PC-9 (cell line): Measurements from ENCODE around the gene RXYLT1. TPM values are rescaled to one million over a fixed set of nuclear protein-coding genes. Genes with fewer than 3 reads are reported as not detected.

ENCODE experiments used
- BruUV-seq: library from RNA; stranded (reverse); fragments of 400-500 nt; replicated peaks from 2 replicates; lab custom pipeline; 2021; lab: Mats Ljungman, UMichigan
- CTCF ChIA-PET: fragments of 300-600 bp; sonication (Branson Sonifier 250); formaldehyde crosslinking; loops from one replicate; lab custom pipeline; 2022; ENCODE audit warnings: antibody characterized with exemption; lab: Charles Lee
- POLR2A ChIA-PET: fragments of 300-600 bp; sonication (Branson Sonifier 250); formaldehyde crosslinking; loops from one replicate; lab custom pipeline; 2022; ENCODE audit warnings: antibody characterized with exemption; ENCODE audit not compliant: unreplicated experiment; lab: Charles Lee
- DNase-seq, 2 experiments: peaks; one replicate each; pipeline versions ENCODE4 v3.0.0 to v3.0.0-alpha.2; 2015 to 2022; ENCODE audit warnings: mixed read lengths in 1 of 2
- H2AFZ ChIP-seq: fragments of 200-600 bp; sonication (generic); 2 replicates; pipeline ENCODE4 v1.8.1; 2017; ENCODE audit warnings: antibody characterized with exemption
- H3F3A ChIP-seq: fragments of 200-600 bp; sonication (generic); 2 replicates; pipeline ENCODE4 v1.8.1; 2017; ENCODE audit warnings: antibody characterized with exemption, mild to moderate bottlenecking, low read depth; ENCODE audit not compliant: insufficient read depth
- H3K27ac ChIP-seq: fragments of 200-600 bp; sonication (generic); 2 replicates; pipeline ENCODE4 v1.6.1; 2016; ENCODE audit warnings: mixed run types
- H3K27me3 ChIP-seq: fragments of 200-600 bp; sonication (generic); 2 replicates; pipeline ENCODE4 v1.6.1; 2016; ENCODE audit warnings: low read depth, mixed run types; ENCODE audit not compliant: insufficient read depth
- H3K36me3 ChIP-seq: fragments of 200-600 bp; sonication (generic); 2 replicates; pipeline ENCODE4 v1.6.1; 2016; ENCODE audit warnings: low read depth, mixed run types
- H3K4me1 ChIP-seq: fragments of 200-600 bp; sonication (generic); replicated peaks from 2 replicates; pipeline ENCODE4 v1.6.1; 2016; ENCODE audit warnings: mixed run types; ENCODE audit not compliant: insufficient read depth
- H3K4me2 ChIP-seq: fragments of 200-600 bp; sonication (generic); 2 replicates; pipeline ENCODE4 v1.6.1; 2017; ENCODE audit warnings: mixed run types
- H3K4me3 ChIP-seq: fragments of 200-600 bp; sonication (generic); 2 replicates; pipeline ENCODE4 v1.6.1; 2016; ENCODE audit warnings: mixed run types
- H3K79me2 ChIP-seq: fragments of 200-600 bp; sonication (generic); 2 replicates; pipeline ENCODE4 v1.6.1; 2017; ENCODE audit warnings: low read depth, mixed run types
- H3K9me2 ChIP-seq: fragments of 200-600 bp; sonication (generic); 2 replicates; pipeline ENCODE4 v1.8.1; 2017; ENCODE audit warnings: mild to moderate bottlenecking; ENCODE audit not compliant: insufficient read depth
- H3K9me3 ChIP-seq: fragments of 200-600 bp; sonication (generic); 2 replicates; pipeline ENCODE4 v1.8.1; 2016; ENCODE audit warnings: low read depth; ENCODE audit not compliant: insufficient read depth
- H4K20me1 ChIP-seq: fragments of 200-600 bp; sonication (generic); 2 replicates; pipeline ENCODE4 v1.8.1; 2017; ENCODE audit not compliant: insufficient read depth
- EZH2 ChIP-seq: fragments of 200-600 bp; sonication (generic); IDR thresholded peaks from 2 replicates; pipeline ENCODE4 v1.8.0; 2017; ENCODE audit warnings: antibody characterized with exemption, low read depth
- intact Hi-C: fragments of 100-400 bp; cut with micrococcal nuclease; formaldehyde crosslinking; loops from one replicate; pipeline ENCODE4 v1.10.0; 2022; ENCODE audit not compliant: unreplicated experiment
- total RNA-seq: library from RNA; stranded (reverse); gene quantifications from 2 replicates; pipeline ENCODE4 v1.2.3, GENCODE V29; 2021
- TF ChIP-seq, protein P1 (sequence below): fragments of 200-600 bp; sonication (generic); conservative IDR thresholded peaks from 2 replicates; pipeline ENCODE4 v1.6.1; 2017; ENCODE audit warnings: mixed run types, antibody characterized with exemption, mild to moderate bottlenecking, moderate library complexity

RXYLT1 gene
- total RNA-seq, 1 experiment from 2014 or later, result 12.2 TPM

GRCh38 chr12:63792338-63792737 is 12.6 kb downstream of the RXYLT1 start:
- Histone ChIP-seq H3F3A (no peaks in the 10 kb centered on the region; the same call in 1 of the 2 replicates), H3K4me2 (no peak overlapping the region), H3K9me2 (no peaks in the 10 kb centered on the region), H4K20me1 (no peaks in the 10 kb centered on the region), H3K9me3 (no peaks in the 10 kb centered on the region), H3K4me1 (no peaks in the 10 kb centered on the region), H3K79me2 (no peaks in the 10 kb centered on the region), H3K36me3 (no peaks in the 10 kb centered on the region), H3K27me3 (no peaks in the 10 kb centered on the region), H3K4me3 (no peak overlapping the region), H2AFZ (no peak overlapping the region), H3K27ac (no peak overlapping the region)
- ChIA-PET POLR2A (no interaction called here), CTCF (interaction anchor here (0.6 kb wide), 1 partner anchor 646 kb away, joined by 3 read pairs; no protein-coding TSS in a partner anchor)
- intact Hi-C loops, result no loop called here
- DNase-seq, result no peak
- no TSS peak for BruUV-seq
- TF ChIP-seq, protein P1, sequence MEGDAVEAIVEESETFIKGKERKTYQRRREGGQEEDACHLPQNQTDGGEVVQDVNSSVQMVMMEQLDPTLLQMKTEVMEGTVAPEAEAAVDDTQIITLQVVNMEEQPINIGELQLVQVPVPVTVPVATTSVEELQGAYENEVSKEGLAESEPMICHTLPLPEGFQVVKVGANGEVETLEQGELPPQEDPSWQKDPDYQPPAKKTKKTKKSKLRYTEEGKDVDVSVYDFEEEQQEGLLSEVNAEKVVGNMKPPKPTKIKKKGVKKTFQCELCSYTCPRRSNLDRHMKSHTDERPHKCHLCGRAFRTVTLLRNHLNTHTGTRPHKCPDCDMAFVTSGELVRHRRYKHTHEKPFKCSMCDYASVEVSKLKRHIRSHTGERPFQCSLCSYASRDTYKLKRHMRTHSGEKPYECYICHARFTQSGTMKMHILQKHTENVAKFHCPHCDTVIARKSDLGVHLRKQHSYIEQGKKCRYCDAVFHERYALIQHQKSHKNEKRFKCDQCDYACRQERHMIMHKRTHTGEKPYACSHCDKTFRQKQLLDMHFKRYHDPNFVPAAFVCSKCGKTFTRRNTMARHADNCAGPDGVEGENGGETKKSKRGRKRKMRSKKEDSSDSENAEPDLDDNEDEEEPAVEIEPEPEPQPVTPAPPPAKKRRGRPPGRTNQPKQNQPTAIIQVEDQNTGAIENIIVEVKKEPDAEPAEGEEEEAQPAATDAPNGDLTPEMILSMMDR, result no peak
- no peak for TF ChIP-seq EZH2

- ChIA-PET CTCF (no interaction called here), POLR2A (no interaction called here)
- no TSS peak for BruUV-seq
- Histone ChIP-seq H3K27me3 (no peaks in the 10 kb centered on the region), H3K36me3 (no peaks in the 10 kb centered on the region), H4K20me1 (no peaks in the 10 kb centered on the region), H3K27ac (no peak overlapping the region), H3K79me2 (no peaks in the 10 kb centered on the region), H3K4me2 (no peak overlapping the region), H3K9me3 (no peaks in the 10 kb centered on the region), H3K4me3 (no peak overlapping the region), H3F3A (no peaks in the 10 kb centered on the region; the same call in 1 of the 2 replicates), H3K4me1 (no peaks in the 10 kb centered on the region), H2AFZ (no peak overlapping the region), H3K9me2 (no peaks in the 10 kb centered on the region)
- intact Hi-C loops, result no loop called here
- DNase-seq, result no peak
- TF ChIP-seq EZH2, result no peak
- TF ChIP-seq, protein P1, result no peak
Measured at GRCh38 chr12:63795032-63795687, 15.5 kb downstream of the RXYLT1 start.

GRCh38 chr12:63795944-63796343 is 16.2 kb downstream of the RXYLT1 start:
- no peak overlapping the region for H2AFZ ChIP-seq
- no peaks in the 10 kb centered on the region for H3K4me1 ChIP-seq
- no TSS peak for BruUV-seq
- H3K9me2 ChIP-seq, result no peaks in the 10 kb centered on the region
- intact Hi-C loops, result no loop called here
- TF ChIP-seq EZH2, result no peak
- TF ChIP-seq, protein P1, result no peak
- H3K4me3 ChIP-seq, result no peak overlapping the region
- no peak overlapping the region for H3K4me2 ChIP-seq
- no peaks in the 10 kb centered on the region for H3K36me3 ChIP-seq
- no peaks in the 10 kb centered on the region; the same call in 1 of the 2 replicates for H3F3A ChIP-seq
- POLR2A ChIA-PET, result no interaction called here
- no peaks in the 10 kb centered on the region for H4K20me1 ChIP-seq
- no peak for DNase-seq
- H3K9me3 ChIP-seq, result no peaks in the 10 kb centered on the region
- H3K27me3 ChIP-seq, result no peaks in the 10 kb centered on the region
- no peak overlapping the region for H3K27ac ChIP-seq
- H3K79me2 ChIP-seq, result no peaks in the 10 kb centered on the region
- CTCF ChIA-PET, result no interaction called here
